Ishikawa (cell line): ENCODE data around the gene KIF6.

Source experiments
- CEBPB ChIP-seq: IDR thresholded peaks from 2 replicates; pipeline ENCODE4 v1.6.1; 2012
- CREB1 ChIP-seq: IDR thresholded peaks from 2 replicates; pipeline ENCODE4 v1.6.1; 2012; ENCODE audit warnings: low read depth
- EGR1 ChIP-seq: IDR thresholded peaks from 2 replicates; pipeline ENCODE4 v1.6.1; 2012
- EP300 ChIP-seq: IDR thresholded peaks from 2 replicates; pipeline ENCODE4 v1.6.1; 2012; ENCODE audit warnings: borderline replicate concordance
- FOXM1 ChIP-seq: IDR thresholded peaks from 2 replicates; pipeline ENCODE4 v1.6.1; 2012; ENCODE audit warnings: low read depth, borderline replicate concordance
- NFIC ChIP-seq: IDR thresholded peaks from 2 replicates; pipeline ENCODE4 v1.6.1; 2012
- RAD21 ChIP-seq: IDR thresholded peaks from 2 replicates; pipeline ENCODE4 v1.6.1; 2012; ENCODE audit warnings: low read depth
- TAF1 ChIP-seq: IDR thresholded peaks from 2 replicates; pipeline ENCODE4 v1.6.1; 2012; ENCODE audit warnings: low read depth, mild to moderate bottlenecking
- TCF12 ChIP-seq: IDR thresholded peaks from 2 replicates; pipeline ENCODE4 v1.6.1; 2012; ENCODE audit warnings: low read depth
- TEAD4 ChIP-seq: IDR thresholded peaks from 2 replicates; pipeline ENCODE4 v1.6.1; 2012
- YY1 ChIP-seq: IDR thresholded peaks from 2 replicates; pipeline ENCODE4 v1.6.1; 2012; ENCODE audit warnings: low read depth
- ZBTB7A ChIP-seq: IDR thresholded peaks from 2 replicates; pipeline ENCODE4 v1.6.1; 2012; ENCODE audit warnings: low read depth
- TF ChIP-seq, protein P1 (sequence below): IDR thresholded peaks from 2 replicates; pipeline ENCODE4 v1.6.1; 2012
- TF ChIP-seq, protein P2 (sequence below): IDR thresholded peaks from 2 replicates; pipeline ENCODE4 v1.6.1; 2012; ENCODE audit warnings: low read depth, mild to moderate bottlenecking
- TF ChIP-seq, protein P3 (sequence below): IDR thresholded peaks from 2 replicates; pipeline ENCODE4 v1.6.1; 2012

Gene KIF6

DNA sequence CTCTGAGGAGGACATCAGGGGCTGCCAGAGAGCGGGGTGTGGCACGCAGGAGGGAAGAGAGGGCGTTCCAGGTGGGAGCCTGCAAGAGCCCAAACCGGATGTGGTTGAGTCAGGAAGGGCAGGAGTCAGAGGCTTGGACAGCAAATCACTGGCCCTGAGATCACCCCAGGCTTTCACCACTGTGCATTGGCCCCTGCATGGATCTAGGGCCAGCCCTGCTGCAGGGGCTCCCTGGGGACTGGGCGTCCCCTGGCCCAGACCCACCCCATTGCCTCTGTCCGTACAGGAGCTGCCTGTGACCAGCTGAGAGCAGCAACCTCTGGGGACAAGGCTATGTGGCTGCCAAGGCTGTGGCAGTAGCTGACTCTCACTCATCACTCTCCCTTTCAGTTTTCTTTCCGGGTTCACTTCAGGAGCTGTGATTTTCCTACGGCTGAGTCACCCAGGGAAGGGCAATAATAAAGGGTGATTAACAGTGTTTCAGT is 444.9 kb downstream of the KIF6 start:
- TF ChIP-seq YY1 = no peak
- no peak for TF ChIP-seq NFIC
- TF ChIP-seq, protein P1, sequence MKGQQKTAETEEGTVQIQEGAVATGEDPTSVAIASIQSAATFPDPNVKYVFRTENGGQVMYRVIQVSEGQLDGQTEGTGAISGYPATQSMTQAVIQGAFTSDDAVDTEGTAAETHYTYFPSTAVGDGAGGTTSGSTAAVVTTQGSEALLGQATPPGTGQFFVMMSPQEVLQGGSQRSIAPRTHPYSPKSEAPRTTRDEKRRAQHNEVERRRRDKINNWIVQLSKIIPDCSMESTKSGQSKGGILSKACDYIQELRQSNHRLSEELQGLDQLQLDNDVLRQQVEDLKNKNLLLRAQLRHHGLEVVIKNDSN = no peak
- no peak for TF ChIP-seq EP300
- no peak for TF ChIP-seq TCF12
- no peak for TF ChIP-seq FOXM1
- no peak for TF ChIP-seq CREB1
- TF ChIP-seq, protein P2, sequence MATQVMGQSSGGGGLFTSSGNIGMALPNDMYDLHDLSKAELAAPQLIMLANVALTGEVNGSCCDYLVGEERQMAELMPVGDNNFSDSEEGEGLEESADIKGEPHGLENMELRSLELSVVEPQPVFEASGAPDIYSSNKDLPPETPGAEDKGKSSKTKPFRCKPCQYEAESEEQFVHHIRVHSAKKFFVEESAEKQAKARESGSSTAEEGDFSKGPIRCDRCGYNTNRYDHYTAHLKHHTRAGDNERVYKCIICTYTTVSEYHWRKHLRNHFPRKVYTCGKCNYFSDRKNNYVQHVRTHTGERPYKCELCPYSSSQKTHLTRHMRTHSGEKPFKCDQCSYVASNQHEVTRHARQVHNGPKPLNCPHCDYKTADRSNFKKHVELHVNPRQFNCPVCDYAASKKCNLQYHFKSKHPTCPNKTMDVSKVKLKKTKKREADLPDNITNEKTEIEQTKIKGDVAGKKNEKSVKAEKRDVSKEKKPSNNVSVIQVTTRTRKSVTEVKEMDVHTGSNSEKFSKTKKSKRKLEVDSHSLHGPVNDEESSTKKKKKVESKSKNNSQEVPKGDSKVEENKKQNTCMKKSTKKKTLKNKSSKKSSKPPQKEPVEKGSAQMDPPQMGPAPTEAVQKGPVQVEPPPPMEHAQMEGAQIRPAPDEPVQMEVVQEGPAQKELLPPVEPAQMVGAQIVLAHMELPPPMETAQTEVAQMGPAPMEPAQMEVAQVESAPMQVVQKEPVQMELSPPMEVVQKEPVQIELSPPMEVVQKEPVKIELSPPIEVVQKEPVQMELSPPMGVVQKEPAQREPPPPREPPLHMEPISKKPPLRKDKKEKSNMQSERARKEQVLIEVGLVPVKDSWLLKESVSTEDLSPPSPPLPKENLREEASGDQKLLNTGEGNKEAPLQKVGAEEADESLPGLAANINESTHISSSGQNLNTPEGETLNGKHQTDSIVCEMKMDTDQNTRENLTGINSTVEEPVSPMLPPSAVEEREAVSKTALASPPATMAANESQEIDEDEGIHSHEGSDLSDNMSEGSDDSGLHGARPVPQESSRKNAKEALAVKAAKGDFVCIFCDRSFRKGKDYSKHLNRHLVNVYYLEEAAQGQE = no peak
- TF ChIP-seq EGR1 = no peak
- TF ChIP-seq, protein P3, sequence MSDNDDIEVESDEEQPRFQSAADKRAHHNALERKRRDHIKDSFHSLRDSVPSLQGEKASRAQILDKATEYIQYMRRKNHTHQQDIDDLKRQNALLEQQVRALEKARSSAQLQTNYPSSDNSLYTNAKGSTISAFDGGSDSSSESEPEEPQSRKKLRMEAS = no peak
- no peak for TF ChIP-seq CEBPB
- no peak for TF ChIP-seq ZBTB7A
- no peak for TF ChIP-seq TEAD4
- no peak for TF ChIP-seq TAF1
- TF ChIP-seq RAD21 = no peak
